Suppressor macrophage treated with lipopolysaccharide for 1 hour (primary cell): Measurements from ENCODE around the gene ASPG.
A peak's percentile ranks its signal among the peaks of the same experiment; 100 is the strongest.

Source experiments
- DNase-seq, 3 donors: peaks; one replicate each; pipeline ENCODE4 v3.0.0-alpha.2; 2020 to 2022

ASPG gene

GRCh38 chr14:104138098-104138717 is 52.7 kb downstream of the ASPG start, which contains the start of gene KIF26A:
KIF26A (plus strand) TSS chr14:104138587; CDS start chr14:104138723, 136 bp downstream.
- DNase-seq = peak in 1 of 3 donors; percentile 39

- no peak for DNase-seq
Measured at GRCh38 chr14:104138718-104139459, 53.4 kb downstream of the ASPG start.

- DNase-seq = no peak
Measured at GRCh38 chr14:104139460-104140212, 54.1 kb downstream of the ASPG start.

GRCh38 chr14:104140213-104140462 is 54.6 kb downstream of the ASPG start:
- DNase-seq = no peak

GRCh38 chr14:104140463-104141331 is 55.2 kb downstream of the ASPG start:
- DNase-seq = no peak

- DNase-seq = no peak
Measured at GRCh38 chr14:104141621-104142091, 56.2 kb downstream of the ASPG start.

GRCh38 chr14:104142136-104142945 is 56.8 kb downstream of the ASPG start:
- DNase-seq = no peak

- DNase-seq = no peak
Measured at GRCh38 chr14:104142946-104143470, 57.5 kb downstream of the ASPG start.

- DNase-seq = no peak
Measured at GRCh38 chr14:104143521-104144452, 58.3 kb downstream of the ASPG start.

- no peak for DNase-seq
Measured at GRCh38 chr14:104144453-104144790, 58.9 kb downstream of the ASPG start.

GRCh38 chr14:104144911-104145825 is 59.7 kb downstream of the ASPG start:
- no peak for DNase-seq

- DNase-seq = no peak
Measured at GRCh38 chr14:104145826-104146601, 60.5 kb downstream of the ASPG start.

- DNase-seq = no peak
Measured at GRCh38 chr14:104146651-104147345, 61.3 kb downstream of the ASPG start.

GRCh38 chr14:104147346-104148125 is 62.0 kb downstream of the ASPG start:
- DNase-seq = no peak

- no peak for DNase-seq
Measured at GRCh38 chr14:104148433-104149277, 63.2 kb downstream of the ASPG start.

GRCh38 chr14:104149278-104149595 is 63.7 kb downstream of the ASPG start:
- DNase-seq = no peak
